ENCODE data around the gene ACSBG1.

The ACSBG1 gene

GRCh38 chr15:78148392-78149067 lies 85.8 kb downstream of the ACSBG1 start:
- no peak for TF ChIP-seq CTCF (IDR thresholded peaks at IDR 0.05; ENCODE audit: insufficient read depth, low read length, missing control alignments)
- POLR2A ChIA-PET = interaction anchor here (0.7 kb wide), 1 partner anchor 9 kb away, joined by 4 read pairs; no protein-coding TSS in a partner anchor
- CTCF ChIA-PET = interaction anchor here (0.8 to 2.3 kb wide), 8 partner anchors 9 to 190 kb away, joined by 3 to 5 read pairs (median 4); no protein-coding TSS in a partner anchor
- no peak for DNase-seq (ENCODE audit: low read depth, low spot score)
- peak overlapping the region; percentile 72 for H3K4me3 ChIP-seq (ENCODE audit: low read depth, low read length)

GRCh38 chr15:78147566-78147965 lies 86.8 kb downstream of the ACSBG1 start:
- DNase-seq (ENCODE audit: low read depth, low spot score) = no peak
- POLR2A ChIA-PET = no interaction called here
- H3K4me3 ChIP-seq (ENCODE audit: low read depth, low read length) = no peak overlapping the region
- CTCF ChIA-PET = interaction anchor here (1.2 to 1.9 kb wide), 3 partner anchors 12 to 181 kb away, joined by 4 to 7 read pairs (median 4); partner anchors contain the start of gene CIB2
- no peak for TF ChIP-seq CTCF (IDR thresholded peaks at IDR 0.05; ENCODE audit: insufficient read depth, low read length, missing control alignments)

GRCh38 chr15:78146425-78147154 lies 87.8 kb downstream of the ACSBG1 start:
- DNase-seq (ENCODE audit: low read depth, low spot score) = no peak

GRCh38 chr15:78142332-78142731 lies 92.0 kb downstream of the ACSBG1 start:
- CTCF ChIA-PET = interaction anchor here (1.9 kb wide), 1 partner anchor 11 kb away, joined by 9 read pairs; the partner anchor contains the start of gene CIB2
- H3K4me3 ChIP-seq (ENCODE audit: low read depth, low read length) = no peak overlapping the region
- POLR2A ChIA-PET = no interaction called here
- no peak for DNase-seq (ENCODE audit: low read depth, low spot score)
- no peak for TF ChIP-seq CTCF (IDR thresholded peaks at IDR 0.05; ENCODE audit: insufficient read depth, low read length, missing control alignments)

More at GRCh38 chr15:78146425-78147154, 87.8 kb downstream of the ACSBG1 start:
- ChIA-PET CTCF (interaction anchor here (1.9 kb wide), 1 partner anchor 15 kb away, joined by 7 read pairs; the partner anchor contains the start of gene CIB2), POLR2A (no interaction called here)
- H3K4me3 ChIP-seq (ENCODE audit: low read depth, low read length) = no peak overlapping the region
- TF ChIP-seq CTCF (IDR thresholded peaks at IDR 0.05; ENCODE audit: insufficient read depth, low read length, missing control alignments) = no peak

- DNase-seq (ENCODE audit: low read depth, low spot score) = no peak
- no peak for TF ChIP-seq CTCF (IDR thresholded peaks at IDR 0.05; ENCODE audit: insufficient read depth, low read length, missing control alignments)
- CTCF ChIA-PET = interaction anchor here (1.3 to 14.9 kb wide), 6 partner anchors 9 to 174 kb away, joined by 5 to 145 read pairs (median 6); partner anchors contain the start of genes CIB2 and IDH3A
- POLR2A ChIA-PET = no interaction called here
- no peak overlapping the region for H3K4me3 ChIP-seq (ENCODE audit: low read depth, low read length)
Measured at GRCh38 chr15:78140292-78140691, 94.1 kb downstream of the ACSBG1 start.

- POLR2A ChIA-PET = interaction anchor here (0.6 kb wide), 1 partner anchor 9 kb away, joined by 4 read pairs; the partner anchor contains the start of gene IDH3A
Measured at GRCh38 chr15:78139578-78139977, 94.8 kb downstream of the ACSBG1 start.

More at GRCh38 chr15:78139578-78139977, 94.8 kb downstream of the ACSBG1 start:
- no peak overlapping the region for H3K4me3 ChIP-seq (ENCODE audit: low read depth, low read length)
- no peak for DNase-seq (ENCODE audit: low read depth, low spot score)
- CTCF ChIA-PET = interaction anchor here (0.9 to 14.9 kb wide), 9 partner anchors 9 to 181 kb away, joined by 3 to 145 read pairs (median 5); partner anchors contain the start of genes CIB2 and IDH3A
- no peak for TF ChIP-seq CTCF (IDR thresholded peaks at IDR 0.05; ENCODE audit: insufficient read depth, low read length, missing control alignments)
